ENCODE data around the gene CCSER1.
"Not testable (repeated sequence)": the region's sequence is repeated elsewhere in the genome, so short reads cannot be mapped to it uniquely, and the experiment has no call there.

CCSER1 gene

GRCh38 chr4:91284480-91284879 lies 1157.3 kb downstream of the CCSER1 start:
- DNase-seq (ENCODE audit: low spot score) = no peak

DNA sequence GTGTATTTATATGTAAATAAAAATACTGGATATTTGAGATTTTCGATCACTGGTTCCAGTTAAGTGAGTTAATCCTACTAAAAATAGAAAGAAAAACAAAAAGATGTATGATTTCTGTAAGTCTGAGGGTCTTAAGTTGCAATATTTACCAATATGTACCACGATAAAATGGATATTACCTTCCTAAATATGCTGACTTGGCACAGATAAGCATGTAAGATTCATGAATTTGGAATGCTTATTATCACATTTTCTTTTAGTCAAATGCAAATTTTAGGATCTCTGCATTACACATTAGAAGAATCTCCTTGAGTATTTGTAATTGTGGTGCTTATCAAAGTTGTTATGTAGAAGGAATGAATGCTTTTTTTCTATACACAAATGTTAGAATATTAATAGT lies 1158.3 kb downstream of the CCSER1 start:
- DNase-seq (ENCODE audit: low spot score) = no peak

DNA sequence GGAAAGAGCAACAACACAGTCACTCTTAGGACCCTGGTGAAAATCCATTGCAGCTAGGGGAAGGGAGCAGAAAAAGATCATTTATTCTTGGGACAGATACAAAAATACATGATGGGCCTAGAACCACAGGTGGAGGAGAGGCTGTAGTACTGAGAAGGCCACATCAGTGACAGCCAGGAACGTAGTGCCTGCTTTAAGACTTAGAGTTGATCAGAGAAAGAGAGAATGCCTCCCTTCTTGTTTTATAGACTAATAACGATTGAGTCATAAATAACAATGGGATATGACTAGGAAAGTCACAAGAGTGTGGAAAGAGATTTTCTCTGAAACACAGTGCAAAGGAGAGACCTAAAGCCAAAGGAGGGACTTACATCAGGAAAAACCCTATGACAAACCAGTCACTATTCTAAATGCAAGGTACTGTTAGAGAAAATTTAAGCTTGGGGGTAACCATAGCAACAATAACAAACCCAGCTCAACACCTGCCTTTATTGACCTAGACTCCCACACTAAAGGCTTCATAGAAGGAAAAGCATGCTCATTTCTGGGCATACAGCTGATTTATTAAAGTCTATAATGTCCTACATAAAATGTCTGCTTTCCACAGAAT lies 1161.6 kb downstream of the CCSER1 start:
- no peak for DNase-seq (ENCODE audit: low spot score)

- peak; percentile 59 for DNase-seq (ENCODE audit: low spot score)
Observed at GRCh38 chr4:91298156-91298700, 1171.0 kb downstream of the CCSER1 start.

- no peak for DNase-seq (ENCODE audit: low spot score)
Observed at GRCh38 chr4:91298824-91299223, 1171.6 kb downstream of the CCSER1 start.

GRCh38 chr4:91302120-91302519 lies 1174.9 kb downstream of the CCSER1 start:
- DNase-seq (ENCODE audit: low spot score) = no peak

GRCh38 chr4:91304292-91304691 lies 1177.1 kb downstream of the CCSER1 start:
- DNase-seq (ENCODE audit: low spot score) = no peak

GRCh38 chr4:91317434-91317833 lies 1190.2 kb downstream of the CCSER1 start:
- no peak for DNase-seq (ENCODE audit: low spot score)

- no peak for DNase-seq (ENCODE audit: low spot score)
Observed at GRCh38 chr4:91319556-91320268, 1192.5 kb downstream of the CCSER1 start.

- peak; percentile 5 for DNase-seq (ENCODE audit: low spot score)
Observed at GRCh38 chr4:91322961-91323360, 1195.8 kb downstream of the CCSER1 start.

DNA sequence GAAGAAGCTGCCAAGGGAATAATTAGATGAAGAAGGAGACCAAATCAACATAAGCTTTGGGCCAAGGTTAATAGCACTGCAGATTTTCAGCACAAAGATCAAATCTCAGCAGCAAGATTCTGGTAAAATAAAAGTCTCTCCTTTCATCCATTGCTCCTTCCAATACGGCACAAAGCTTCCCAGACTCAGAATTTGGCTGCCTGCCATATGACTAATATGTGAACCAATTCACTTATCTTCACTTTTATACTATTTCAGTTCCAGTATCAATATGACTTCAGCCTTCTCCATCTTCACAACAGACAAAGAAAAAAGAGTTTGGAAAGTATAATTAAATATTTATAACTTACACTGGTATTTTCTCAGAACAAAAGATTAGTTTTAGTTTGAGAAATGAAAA lies 1198.3 kb downstream of the CCSER1 start:
- no peak for DNase-seq (ENCODE audit: low spot score)

DNA sequence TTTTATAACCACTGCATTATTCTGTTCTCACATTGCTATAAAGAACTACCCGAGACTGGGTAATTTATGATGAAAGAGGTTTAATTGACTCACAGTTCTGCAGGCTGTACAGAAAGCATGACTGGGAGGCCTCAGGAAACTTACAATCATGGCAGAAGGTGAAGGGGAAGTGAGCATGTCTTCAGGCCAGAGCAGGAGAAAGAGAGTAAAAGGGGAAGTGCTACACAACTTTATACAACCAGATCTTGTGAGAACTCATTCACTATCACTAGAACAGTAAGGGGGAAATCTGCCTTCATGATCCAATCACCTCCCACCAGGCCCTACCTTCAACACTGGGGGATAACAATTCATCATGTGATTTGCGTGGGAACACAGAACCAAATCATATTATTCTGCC lies 1199.0 kb downstream of the CCSER1 start:
- not testable (repeated sequence) for DNase-seq (ENCODE audit: low spot score)

DNA sequence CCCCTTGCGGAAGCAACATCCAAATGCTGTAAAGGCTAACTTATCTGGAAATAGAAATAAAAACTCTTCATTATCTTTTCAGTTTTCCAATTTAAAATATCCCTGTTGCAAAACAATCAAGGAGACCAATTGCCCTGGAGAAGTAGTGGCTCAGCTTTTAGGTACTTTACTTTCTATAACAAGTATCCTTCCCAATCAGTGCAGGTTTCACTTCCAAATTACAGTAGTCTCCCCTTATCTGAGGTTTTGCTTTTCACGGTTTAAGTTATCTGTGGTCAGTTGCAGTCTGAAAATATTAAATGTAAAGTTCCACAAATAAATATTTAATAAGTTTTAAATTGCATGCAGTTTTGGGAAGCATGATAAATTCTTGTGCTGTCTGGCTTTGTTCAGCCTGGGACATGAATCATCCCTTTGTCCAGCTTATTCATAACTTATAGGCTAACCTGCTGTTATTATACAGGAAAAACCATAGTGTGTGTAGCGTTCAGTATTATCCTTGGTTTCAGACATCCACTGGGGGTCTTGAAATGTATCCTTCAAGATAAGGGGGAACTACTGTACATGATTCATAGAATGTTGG lies 1203.5 kb downstream of the CCSER1 start:
- no peak for DNase-seq (ENCODE audit: low spot score)

GRCh38 chr4:91340822-91341221 lies 1213.6 kb downstream of the CCSER1 start:
- no peak for DNase-seq (ENCODE audit: low spot score)

GRCh38 chr4:91345632-91346031 lies 1218.4 kb downstream of the CCSER1 start:
- DNase-seq (ENCODE audit: low spot score) = no peak

- not testable (repeated sequence) for DNase-seq (ENCODE audit: low spot score)
Observed at GRCh38 chr4:91356496-91356895, 1229.3 kb downstream of the CCSER1 start.

DNA sequence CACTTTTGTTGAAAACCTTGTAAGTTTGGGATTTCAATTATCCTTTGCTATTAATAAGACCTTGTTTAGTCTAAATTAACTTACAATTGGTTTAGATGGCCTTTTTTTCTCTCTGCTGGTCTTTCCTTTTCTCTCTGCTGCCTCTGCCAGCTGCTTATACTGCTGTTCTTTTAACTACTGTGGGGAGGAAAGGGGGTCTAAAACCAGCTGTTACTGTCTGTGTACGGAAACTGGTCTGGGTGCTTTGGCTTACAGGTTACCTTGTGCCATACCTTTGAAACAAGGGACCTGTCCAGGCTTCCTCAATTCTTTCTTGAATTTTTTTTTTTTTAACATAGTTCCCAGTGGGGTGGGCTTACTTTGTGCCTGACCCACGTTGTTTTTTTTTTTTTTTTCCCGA lies 1230.8 kb downstream of the CCSER1 start:
- DNase-seq (ENCODE audit: low spot score) = not testable (repeated sequence)

- DNase-seq (ENCODE audit: low spot score) = not testable (repeated sequence)
Observed at GRCh38 chr4:91358621-91359020, 1231.4 kb downstream of the CCSER1 start.

DNA sequence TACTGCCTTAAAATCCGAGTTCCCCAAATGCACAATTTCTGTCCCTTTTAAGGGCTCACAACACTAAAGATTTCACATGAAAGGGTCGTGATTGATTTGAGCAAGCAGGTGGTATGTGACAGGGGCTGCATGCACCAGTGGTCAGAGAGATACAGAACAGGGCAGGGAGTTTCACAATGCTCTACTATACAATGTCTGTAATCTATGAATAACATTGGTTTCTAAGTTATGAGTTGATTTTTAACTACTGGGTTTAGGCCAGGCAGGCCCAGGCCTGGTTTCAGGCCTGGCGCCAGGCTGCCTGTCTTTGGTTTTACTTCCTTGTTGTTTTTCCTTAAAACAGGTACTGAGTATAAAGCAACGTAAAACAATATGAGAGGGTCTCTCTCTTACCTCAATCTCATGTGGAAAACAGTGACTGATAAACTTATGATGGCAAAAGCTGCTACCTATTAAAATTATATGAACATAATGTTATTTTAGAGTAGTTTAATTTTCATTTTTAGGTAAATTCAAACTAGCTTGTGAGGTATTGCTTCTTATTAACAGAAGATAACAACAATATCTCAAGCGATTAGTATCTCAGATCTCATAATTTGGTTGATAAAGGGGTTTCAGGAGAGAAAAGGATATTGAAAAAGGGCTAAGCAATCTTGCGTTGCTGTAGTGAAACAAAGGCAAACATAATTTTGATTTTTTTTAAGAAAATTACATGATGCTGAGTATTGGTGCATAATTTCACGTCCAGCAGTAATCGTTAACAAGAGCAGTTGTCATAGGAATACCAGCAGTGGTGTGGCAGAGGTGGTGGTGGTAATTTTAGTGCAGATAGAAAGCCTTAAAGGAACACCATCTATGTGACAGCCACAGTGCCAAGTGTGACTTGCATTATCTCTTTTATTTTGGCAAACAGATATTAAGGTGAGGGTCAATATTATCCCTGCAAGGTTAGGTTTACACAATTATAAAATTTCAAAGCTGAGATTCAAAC lies 1232.1 kb downstream of the CCSER1 start:
- DNase-seq (ENCODE audit: low spot score) = no peak

GRCh38 chr4:91362125-91362524 lies 1234.9 kb downstream of the CCSER1 start:
- DNase-seq (ENCODE audit: low spot score) = no peak

- no peak for DNase-seq (ENCODE audit: low spot score)
Observed at GRCh38 chr4:91366554-91366953, 1239.4 kb downstream of the CCSER1 start.

DNA sequence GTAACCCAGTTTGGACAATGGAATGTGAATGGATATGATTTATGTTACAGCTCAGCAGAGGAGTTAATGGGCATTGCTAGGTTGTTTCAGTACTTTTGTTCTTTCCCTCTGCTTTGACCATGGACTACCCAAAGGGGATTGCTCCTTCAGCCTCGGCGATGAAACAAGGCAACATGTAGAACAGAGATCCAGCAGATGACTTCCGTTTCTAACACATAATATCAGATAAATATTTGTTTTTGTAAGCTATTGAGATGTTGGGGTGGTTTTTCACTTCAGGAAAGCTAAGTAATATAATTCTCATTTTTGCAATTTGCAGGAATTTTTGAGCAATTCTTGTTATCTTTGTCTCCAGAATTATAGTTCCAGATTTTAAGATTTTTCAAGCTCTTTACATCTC lies 1241.9 kb downstream of the CCSER1 start:
- DNase-seq (ENCODE audit: low spot score) = no peak
